Sigmoid colon (tissue), 7 donors: ENCODE data around the gene ATP2B1. TPM values are rescaled to one million over a fixed set of nuclear protein-coding genes. Genes with fewer than 3 reads are reported as not detected.
A peak's percentile ranks its signal among the peaks of the same experiment; 100 is the strongest.

Experiments
- DNase-seq: peaks from one replicate; pipeline ENCODE4 v3.0.0-alpha.2; 2019
- H3K27ac ChIP-seq, 4 donors: fragments of 200-600 bp; sonication (generic); one replicate each; pipeline ENCODE4 v1.5.1; 2016 to 2019; ENCODE audit warnings: mild to moderate bottlenecking in 1 of 4
- H3K27me3 ChIP-seq, 3 donors: fragments of 200-600 bp; sonication (generic); one replicate each; pipeline ENCODE4 v1.5.1; 2019; ENCODE audit warnings: mild to moderate bottlenecking in 1 of 3
- H3K36me3 ChIP-seq, 4 donors: fragments of 200-600 bp; sonication (generic); one replicate each; pipeline ENCODE4 v1.5.1; 2016 to 2019
- H3K4me1 ChIP-seq, 4 donors: fragments of 200-600 bp; sonication (generic); one replicate each; pipeline ENCODE4 v1.5.1; 2017 to 2019
- H3K4me3 ChIP-seq, 4 donors: fragments of 200-600 bp; sonication (generic); one replicate each; pipeline ENCODE4 v1.5.1; 2017 to 2019; ENCODE audit warnings: mild to moderate bottlenecking in 2 of 4, moderate library complexity in 1 of 4
- H3K9me3 ChIP-seq, 4 donors: fragments of 200-600 bp in 3 of 4; sonication (generic) in 3 of 4; one replicate each; pipeline versions ENCODE4 v1.5.1 to v1.6.1; 2013 to 2019
- CTCF ChIP-seq, 4 experiments: fragments of 450-650 bp in 3 of 4; fragments of 200-600 bp in 1 of 4; IDR thresholded peaks; one replicate each; pipeline ENCODE4 v1.5.1; 2016 to 2019; ENCODE audit warnings: antibody characterized with exemption in 4 of 4, mild to moderate bottlenecking in 3 of 4, moderate library complexity in 2 of 4
- EP300 ChIP-seq, 4 donors: sonication (generic); formaldehyde crosslinking; IDR thresholded peaks; one replicate each; pipeline ENCODE4 v1.6.1; 2017; ENCODE audit warnings: antibody characterized with exemption in 4 of 4
- POLR2A ChIP-seq, 2 donors: fragments of 450-650 bp; IDR thresholded peaks; one replicate each; pipeline ENCODE4 v1.6.1; 2016; ENCODE audit warnings: antibody characterized with exemption in 2 of 2, mild to moderate bottlenecking in 2 of 2, moderate library complexity in 2 of 2
- POLR2AphosphoS5 ChIP-seq, 4 donors: sonication (generic); formaldehyde crosslinking; IDR thresholded peaks; one replicate each; pipeline ENCODE4 v1.6.1; 2017; ENCODE audit warnings: antibody characterized with exemption in 4 of 4
- WGBS, 2 donors: extraction: QIAGEN DNeasy Blood & Tissue Kit; methylation state at CpG; one replicate each; pipeline ENCODE4 v1.1.7; 2013; 5-methylcytosine and 5-hydroxymethylcytosine counted together
- intact Hi-C: fragments of 100-400 bp; cut with DNase I; formaldehyde crosslinking; loops from one replicate; pipeline ENCODE4 v1.15.1; 2023
- polyA plus RNA-seq, 3 donors: library from polyadenylated mRNA; stranded (reverse); fragments of 200-250 nt; gene quantifications; one replicate each; pipeline ENCODE4 v1.2.3, GENCODE V29; 2013
- total RNA-seq, 4 donors: library from RNA; depleted of rRNA; stranded (reverse); fragments of >200 nt; gene quantifications; one replicate each; pipeline ENCODE4 v1.1.0, GENCODE V29; 2016
- donor health status: healthy with polysubstance abuse.
- donor health status: Bipolar disorder and iron deficiency.
- donor health status: healthy.

ATP2B1 gene
- total and polyA plus RNA-seq, 7 donors, result 4.8 to 39.1 (median 27.6) TPM

- 29 to 71% methylated on average over 1 of the region's 1 CpG for WGBS, 2 donors
- no peak for DNase-seq
- intact Hi-C loops, result no loop called here
- Histone ChIP-seq H3K9me3 (no peaks in the 10 kb centered on the region), H3K36me3 (no peaks in the 10 kb centered on the region), H3K27ac (peak overlapping the region in 2 of 4 donors; percentile 19 to 60), H3K27me3 (no peaks in the 10 kb centered on the region), H3K4me3 (no peak overlapping the region), H3K4me1 (peaks cover 0 to 53% (median 36%) of the 10 kb centered on the region in 4 donors)
- TF ChIP-seq CTCF (IDR thresholded peaks at IDR 0.05) (no peak), POLR2AphosphoS5 (IDR thresholded peaks at IDR 0.05) (no peak), POLR2A (IDR thresholded peaks at IDR 0.05) (no peak), EP300 (IDR thresholded peaks at IDR 0.05) (no peak)
Measured at GRCh38 chr12:89695830-89696229, 12.8 kb downstream of the ATP2B1 start.

DNA sequence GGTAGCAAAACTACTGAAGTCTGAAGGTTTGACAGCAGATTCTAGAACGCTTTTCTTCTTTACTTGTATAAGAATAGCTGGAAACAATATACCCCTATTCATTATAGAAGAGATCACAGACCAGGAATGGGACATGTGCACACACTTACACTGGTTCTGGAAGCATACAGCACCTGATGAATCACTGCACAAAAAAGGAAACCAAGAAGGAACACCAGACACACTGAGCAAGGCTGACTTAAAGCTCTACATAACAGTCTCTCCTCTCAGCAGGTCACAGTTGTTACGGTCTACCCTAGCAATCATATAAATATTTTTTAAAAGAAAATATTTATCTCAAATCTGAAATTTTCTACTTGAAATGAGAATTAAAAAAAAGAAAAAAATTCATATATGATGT, 13.5 kb downstream of the ATP2B1 start:
- TF ChIP-seq POLR2AphosphoS5 (IDR thresholded peaks at IDR 0.05) (peak in 2 of 4 donors; percentile 10 to 74), CTCF (IDR thresholded peaks at IDR 0.05) (no peak), POLR2A (IDR thresholded peaks at IDR 0.05) (no peak), EP300 (IDR thresholded peaks at IDR 0.05) (no peak)
- peak overlapping the region in 1 of 4 donors; percentile 7 for H3K4me3 ChIP-seq
- intact Hi-C loops, result no loop called here
- no peak for DNase-seq
- H3K27ac ChIP-seq, result peak overlapping the region in 2 of 4 donors; percentile 19 to 60
- peaks cover 0 to 53% (median 34%) of the 10 kb centered on the region in 4 donors for H3K4me1 ChIP-seq
- no peaks in the 10 kb centered on the region for H3K36me3 ChIP-seq
- WGBS, 2 donors, result 90 to 91% methylated on average over 2 of the region's 2 CpGs
- no peaks in the 10 kb centered on the region for H3K9me3 ChIP-seq
- no peaks in the 10 kb centered on the region for H3K27me3 ChIP-seq

DNA sequence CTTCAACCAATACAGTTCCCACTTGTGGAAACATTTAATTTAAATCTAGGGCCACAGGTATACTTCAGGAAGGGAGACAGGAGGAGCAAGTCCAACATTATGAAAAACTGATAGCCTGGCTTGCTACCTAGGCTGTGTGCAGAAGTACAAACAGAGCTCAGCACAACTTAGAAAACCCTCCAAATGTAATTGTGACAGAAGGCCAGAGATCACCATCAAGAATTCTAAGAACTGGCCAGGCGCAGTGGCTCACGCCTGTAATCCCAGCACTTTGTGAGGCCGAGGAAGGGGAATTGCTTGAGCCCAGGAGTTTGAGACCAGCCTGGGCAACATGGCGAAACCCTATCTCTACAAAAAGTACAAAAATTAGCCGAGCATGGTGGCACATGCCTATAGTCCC, 14.1 kb downstream of the ATP2B1 start:
- Histone ChIP-seq H3K27me3 (no peaks in the 10 kb centered on the region), H3K4me3 (no peak overlapping the region), H3K9me3 (no peaks in the 10 kb centered on the region), H3K36me3 (no peaks in the 10 kb centered on the region), H3K27ac (peak overlapping the region in 2 of 4 donors; percentile 19 to 60), H3K4me1 (peaks cover 0 to 56% (median 34%) of the 10 kb centered on the region in 4 donors)
- DNase-seq, result no peak
- intact Hi-C loops, result no loop called here
- no peak for TF ChIP-seq POLR2AphosphoS5 (IDR thresholded peaks at IDR 0.05)
- TF ChIP-seq EP300 (IDR thresholded peaks at IDR 0.05), result no peak
- 94 to 98% methylated on average over 5 of the region's 5 CpGs for WGBS, 2 donors

DNA sequence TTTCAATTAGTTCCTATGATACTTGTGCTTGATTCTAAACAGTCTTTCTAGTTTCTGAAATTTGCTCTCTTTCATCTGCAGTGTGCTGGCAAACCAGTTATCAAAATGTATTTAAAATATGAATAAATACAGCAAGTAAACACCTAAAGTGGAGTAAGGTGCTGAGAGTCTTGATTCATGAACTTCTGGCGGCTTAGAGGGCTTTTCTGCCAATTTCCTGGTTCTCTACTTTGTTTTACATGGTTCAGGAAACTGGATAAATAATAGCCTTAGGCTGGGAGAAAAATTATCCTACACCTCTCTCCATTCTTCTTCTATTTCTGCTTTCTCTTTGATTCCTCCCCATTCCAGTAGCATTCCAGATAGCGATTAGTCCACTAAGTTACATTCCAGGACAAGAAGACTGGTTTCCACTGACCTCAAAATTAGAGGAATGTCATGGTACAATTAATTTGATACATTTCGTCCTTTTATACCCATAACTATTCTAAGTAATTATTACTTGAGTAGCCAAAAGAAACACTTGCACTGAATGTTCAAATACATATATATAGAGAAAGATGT, 14.9 kb downstream of the ATP2B1 start:
- intact Hi-C loops, result no loop called here
- Histone ChIP-seq H3K27me3 (no peaks in the 10 kb centered on the region), H3K27ac (no peak overlapping the region), H3K4me3 (no peak overlapping the region), H3K9me3 (no peaks in the 10 kb centered on the region), H3K4me1 (peaks cover 0 to 56% (median 36%) of the 10 kb centered on the region in 4 donors), H3K36me3 (no peaks in the 10 kb centered on the region)
- TF ChIP-seq CTCF (IDR thresholded peaks at IDR 0.05) (no peak), EP300 (IDR thresholded peaks at IDR 0.05) (no peak), POLR2AphosphoS5 (IDR thresholded peaks at IDR 0.05) (no peak), POLR2A (IDR thresholded peaks at IDR 0.05) (no peak)
- DNase-seq, result no peak
- WGBS, 2 donors, result 75 to 88% methylated on average over 3 of the region's 3 CpGs

- Histone ChIP-seq H3K4me3 (no peak overlapping the region), H3K9me3 (no peaks in the 10 kb centered on the region), H3K27me3 (no peaks in the 10 kb centered on the region), H3K36me3 (no peaks in the 10 kb centered on the region), H3K4me1 (peaks cover 0 to 66% (median 48%) of the 10 kb centered on the region in 4 donors), H3K27ac (no peak overlapping the region)
- DNase-seq, result no peak
- intact Hi-C loops, result no loop called here
- WGBS, 2 donors, result 22 to 62% methylated on average over 1 of the region's 1 CpG
- TF ChIP-seq CTCF (IDR thresholded peaks at IDR 0.05) (no peak), POLR2A (IDR thresholded peaks at IDR 0.05) (no peak), POLR2AphosphoS5 (IDR thresholded peaks at IDR 0.05) (no peak)
Measured at GRCh38 chr12:89692439-89692838, 16.2 kb downstream of the ATP2B1 start.
